ENCODE measurements around the gene SHROOM3.

Gene SHROOM3

DNA sequence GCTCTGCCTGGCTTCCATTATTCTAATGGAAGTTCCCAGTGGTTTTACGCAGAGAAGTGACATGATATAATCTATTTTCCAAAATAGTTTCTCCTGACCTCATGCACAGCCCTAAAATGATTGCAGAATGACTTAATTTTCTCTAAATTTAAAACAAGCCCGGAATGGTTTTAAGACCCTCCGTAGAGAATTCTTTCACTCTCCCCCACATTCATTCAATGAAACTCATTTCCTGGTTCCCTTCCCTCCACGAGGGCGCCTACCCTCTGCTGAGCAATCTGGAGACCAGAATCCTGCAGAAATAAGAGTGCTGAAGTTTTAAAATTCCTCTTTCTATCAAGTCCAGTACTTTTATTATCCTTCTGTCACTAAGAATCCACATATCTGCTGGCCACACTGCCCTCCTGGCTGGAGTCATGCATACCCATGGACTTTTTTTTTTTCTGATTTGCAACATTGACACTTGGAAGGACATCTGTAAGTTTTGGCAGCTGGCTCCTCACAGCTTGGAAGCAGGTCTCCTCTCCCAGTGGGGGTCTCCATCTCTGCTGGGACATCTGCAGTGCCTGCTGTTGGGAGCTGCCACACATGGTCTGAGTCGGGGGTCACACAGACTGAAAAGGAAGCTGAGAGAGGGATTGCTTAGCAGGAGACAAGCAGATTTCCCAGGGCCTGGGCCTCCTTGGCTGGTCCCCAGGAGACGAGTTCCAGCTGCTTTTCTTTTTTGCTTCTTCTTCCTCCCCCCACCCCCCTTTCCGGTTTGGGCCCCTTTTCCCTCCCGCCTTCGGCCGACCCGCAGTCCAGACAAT, 376.8 kb downstream of the SHROOM3 start:
- DNase-seq (ENCODE audit: low read depth) = no peak

DNA sequence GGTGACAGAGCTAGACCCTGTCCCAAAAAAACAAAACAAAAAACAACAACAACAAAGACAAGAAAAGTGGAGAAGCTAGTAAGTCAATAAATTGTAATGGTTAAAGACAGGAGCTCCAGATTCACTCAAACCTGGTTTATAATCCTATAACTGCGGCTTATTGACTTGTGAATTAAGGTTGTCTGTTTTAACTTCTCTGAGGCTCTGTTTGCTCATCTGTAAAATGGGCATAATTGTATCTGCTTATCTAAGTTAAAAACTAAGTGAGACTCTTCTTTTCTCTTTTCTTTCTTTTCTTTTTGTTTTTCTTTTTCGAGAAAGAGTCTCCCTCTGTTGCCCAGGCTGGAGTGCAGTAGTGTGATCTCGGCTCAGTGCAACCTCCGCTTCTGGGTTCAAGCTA, 378.0 kb downstream of the SHROOM3 start:
- no peak for DNase-seq (ENCODE audit: low read depth)
- H3K4me3 ChIP-seq (ENCODE audit: low read depth, low read length) = no peak overlapping the region
- TF ChIP-seq, protein P1, sequence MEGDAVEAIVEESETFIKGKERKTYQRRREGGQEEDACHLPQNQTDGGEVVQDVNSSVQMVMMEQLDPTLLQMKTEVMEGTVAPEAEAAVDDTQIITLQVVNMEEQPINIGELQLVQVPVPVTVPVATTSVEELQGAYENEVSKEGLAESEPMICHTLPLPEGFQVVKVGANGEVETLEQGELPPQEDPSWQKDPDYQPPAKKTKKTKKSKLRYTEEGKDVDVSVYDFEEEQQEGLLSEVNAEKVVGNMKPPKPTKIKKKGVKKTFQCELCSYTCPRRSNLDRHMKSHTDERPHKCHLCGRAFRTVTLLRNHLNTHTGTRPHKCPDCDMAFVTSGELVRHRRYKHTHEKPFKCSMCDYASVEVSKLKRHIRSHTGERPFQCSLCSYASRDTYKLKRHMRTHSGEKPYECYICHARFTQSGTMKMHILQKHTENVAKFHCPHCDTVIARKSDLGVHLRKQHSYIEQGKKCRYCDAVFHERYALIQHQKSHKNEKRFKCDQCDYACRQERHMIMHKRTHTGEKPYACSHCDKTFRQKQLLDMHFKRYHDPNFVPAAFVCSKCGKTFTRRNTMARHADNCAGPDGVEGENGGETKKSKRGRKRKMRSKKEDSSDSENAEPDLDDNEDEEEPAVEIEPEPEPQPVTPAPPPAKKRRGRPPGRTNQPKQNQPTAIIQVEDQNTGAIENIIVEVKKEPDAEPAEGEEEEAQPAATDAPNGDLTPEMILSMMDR (IDR thresholded peaks at IDR 0.05; ENCODE audit: insufficient read depth, low read depth, low read length, missing control alignments) = no peak

More for the DNA sequence above, 376.8 kb downstream of the SHROOM3 start:
- TF ChIP-seq, protein P1 (IDR thresholded peaks at IDR 0.05; ENCODE audit: insufficient read depth, low read depth, low read length, missing control alignments) = no peak
- H3K4me3 ChIP-seq (ENCODE audit: low read depth, low read length) = no peak overlapping the region

GRCh38 chr4:76821641-76822040, 386.6 kb downstream of the SHROOM3 start:
- no peak overlapping the region for H3K4me3 ChIP-seq (ENCODE audit: low read depth, low read length)
- TF ChIP-seq, protein P1 (IDR thresholded peaks at IDR 0.05; ENCODE audit: insufficient read depth, low read depth, low read length, missing control alignments) = no peak
- no peak for DNase-seq (ENCODE audit: low read depth)

DNA sequence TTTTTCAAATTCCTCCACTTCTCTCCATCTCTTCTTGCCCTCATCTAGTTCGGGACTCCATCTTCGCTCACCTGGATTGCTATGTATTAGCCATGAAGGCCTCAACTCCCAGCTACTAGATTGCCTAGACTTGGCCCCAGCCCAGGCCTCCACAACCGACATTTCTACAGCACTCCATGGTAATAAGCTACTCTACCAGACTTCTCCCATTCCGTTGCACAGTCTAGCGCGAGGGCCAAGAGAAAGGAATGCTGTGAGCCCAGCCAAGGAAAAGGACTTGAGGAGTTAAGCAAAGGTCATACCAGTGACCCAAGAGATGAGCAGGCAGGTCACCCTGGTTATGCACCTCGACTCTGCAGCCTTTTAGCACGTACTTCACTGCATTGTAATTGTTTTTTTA, 387.3 kb downstream of the SHROOM3 start:
- no peak for DNase-seq (ENCODE audit: low read depth)
- TF ChIP-seq, protein P1 (IDR thresholded peaks at IDR 0.05; ENCODE audit: insufficient read depth, low read depth, low read length, missing control alignments) = no peak
- H3K4me3 ChIP-seq (ENCODE audit: low read depth, low read length) = no peak overlapping the region

GRCh38 chr4:76823495-76823894, 388.5 kb downstream of the SHROOM3 start:
- TF ChIP-seq, protein P1 (IDR thresholded peaks at IDR 0.05; ENCODE audit: insufficient read depth, low read depth, low read length, missing control alignments) = no peak
- no peak for DNase-seq (ENCODE audit: low read depth)
- H3K4me3 ChIP-seq (ENCODE audit: low read depth, low read length) = no peak overlapping the region

- DNase-seq (ENCODE audit: low read depth) = no peak
- TF ChIP-seq, protein P1 (IDR thresholded peaks at IDR 0.05; ENCODE audit: insufficient read depth, low read depth, low read length, missing control alignments) = no peak
- no peak overlapping the region for H3K4me3 ChIP-seq (ENCODE audit: low read depth, low read length)
These were observed 395.6 kb downstream of the SHROOM3 start for GRCh38 chr4:76830612-76830963.
